ENCODE measurements around the gene FAM161A. TPM values are rescaled to one million over a fixed set of nuclear protein-coding genes. Genes with fewer than 3 reads are reported as not detected.

FAM161A gene
- total RNA-seq, 1 experiment from 2014 or later = 10.1 TPM

DNA sequence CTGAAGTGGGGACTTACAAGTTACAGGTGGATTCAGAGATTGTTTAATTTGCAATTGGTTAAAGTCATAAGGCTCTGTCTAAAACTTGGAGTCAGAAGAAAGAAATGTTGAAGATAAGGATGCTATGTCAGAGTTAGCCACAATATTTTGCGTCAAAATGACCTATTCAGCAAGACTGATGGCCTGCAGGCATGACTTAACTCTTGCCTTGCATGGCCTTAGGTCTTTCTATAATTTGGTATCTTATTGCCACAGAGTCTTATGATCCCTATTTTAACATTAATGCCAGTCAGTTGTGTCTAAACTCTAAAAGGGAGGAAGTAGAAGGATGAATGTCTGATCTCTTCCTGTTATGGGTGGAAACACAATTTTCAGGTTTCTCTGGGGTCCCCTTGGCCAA lies 46.4 kb upstream of the FAM161A start (continued):
- TF ChIP-seq, protein P1, sequence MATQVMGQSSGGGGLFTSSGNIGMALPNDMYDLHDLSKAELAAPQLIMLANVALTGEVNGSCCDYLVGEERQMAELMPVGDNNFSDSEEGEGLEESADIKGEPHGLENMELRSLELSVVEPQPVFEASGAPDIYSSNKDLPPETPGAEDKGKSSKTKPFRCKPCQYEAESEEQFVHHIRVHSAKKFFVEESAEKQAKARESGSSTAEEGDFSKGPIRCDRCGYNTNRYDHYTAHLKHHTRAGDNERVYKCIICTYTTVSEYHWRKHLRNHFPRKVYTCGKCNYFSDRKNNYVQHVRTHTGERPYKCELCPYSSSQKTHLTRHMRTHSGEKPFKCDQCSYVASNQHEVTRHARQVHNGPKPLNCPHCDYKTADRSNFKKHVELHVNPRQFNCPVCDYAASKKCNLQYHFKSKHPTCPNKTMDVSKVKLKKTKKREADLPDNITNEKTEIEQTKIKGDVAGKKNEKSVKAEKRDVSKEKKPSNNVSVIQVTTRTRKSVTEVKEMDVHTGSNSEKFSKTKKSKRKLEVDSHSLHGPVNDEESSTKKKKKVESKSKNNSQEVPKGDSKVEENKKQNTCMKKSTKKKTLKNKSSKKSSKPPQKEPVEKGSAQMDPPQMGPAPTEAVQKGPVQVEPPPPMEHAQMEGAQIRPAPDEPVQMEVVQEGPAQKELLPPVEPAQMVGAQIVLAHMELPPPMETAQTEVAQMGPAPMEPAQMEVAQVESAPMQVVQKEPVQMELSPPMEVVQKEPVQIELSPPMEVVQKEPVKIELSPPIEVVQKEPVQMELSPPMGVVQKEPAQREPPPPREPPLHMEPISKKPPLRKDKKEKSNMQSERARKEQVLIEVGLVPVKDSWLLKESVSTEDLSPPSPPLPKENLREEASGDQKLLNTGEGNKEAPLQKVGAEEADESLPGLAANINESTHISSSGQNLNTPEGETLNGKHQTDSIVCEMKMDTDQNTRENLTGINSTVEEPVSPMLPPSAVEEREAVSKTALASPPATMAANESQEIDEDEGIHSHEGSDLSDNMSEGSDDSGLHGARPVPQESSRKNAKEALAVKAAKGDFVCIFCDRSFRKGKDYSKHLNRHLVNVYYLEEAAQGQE (IDR thresholded peaks at IDR 0.05; ENCODE audit: insufficient read depth in 1 of 2, low read depth in 2 of 2, low read length in 1 of 2) = no peak

DNA sequence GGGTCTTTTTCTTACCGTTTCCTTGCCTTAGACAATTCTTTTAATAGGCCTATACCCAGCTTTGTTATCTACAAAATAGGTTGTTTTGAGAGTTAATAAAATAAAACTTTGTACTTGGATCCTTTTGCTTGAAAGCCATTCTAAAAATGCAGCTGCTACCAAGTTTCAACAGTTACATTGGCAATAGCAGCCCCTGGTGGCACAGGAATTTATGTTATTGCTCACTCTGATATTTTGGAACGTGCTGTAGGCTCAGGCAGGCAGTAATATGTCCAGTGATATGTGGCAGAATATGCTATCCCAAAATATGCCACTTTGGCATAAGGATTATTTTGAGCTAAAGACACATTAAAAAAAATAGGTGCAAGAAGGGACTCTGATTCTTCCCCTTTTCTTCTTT lies 45.0 kb upstream of the FAM161A start:
- peak; percentile 66; the same call in 1 of the 2 replicates for ATAC-seq
- no peaks in the 10 kb centered on the region for H3K9me3 ChIP-seq (ENCODE audit: control insufficient read depth, insufficient read depth, low read depth, low read length)
- DNase-seq (ENCODE audit: low read depth, low spot score) = no peak
- no peaks in the 10 kb centered on the region for H3K4me1 ChIP-seq (ENCODE audit: control insufficient read depth, insufficient read depth, low read length)
- no peaks in the 10 kb centered on the region for H3K27me3 ChIP-seq (ENCODE audit: control insufficient read depth, insufficient read depth, low read length)
- H3K4me3 ChIP-seq (ENCODE audit: low read depth in 2 of 2, low read length in 2 of 2) = no peak overlapping the region
- H3K36me3 ChIP-seq (ENCODE audit: control insufficient read depth, insufficient read depth, low read length) = no peaks in the 10 kb centered on the region
- ChIA-PET POLR2A (no interaction called here), CTCF (no interaction called here)
- in situ Hi-C loops (cut with HindIII; ENCODE audit: low pct_unique_long_range_greater_than_20kb, low sequenced_read_pairs) = no loop called here
- H3K27ac ChIP-seq (ENCODE audit: low read length) = no peak overlapping the region
- no TSS peak for BruUV-seq (replicated peaks)
- TF ChIP-seq TCF7L2 (IDR thresholded peaks at IDR 0.05; ENCODE audit: low read depth, low read length) (no peak), POLR2AphosphoS5 (IDR thresholded peaks at IDR 0.05; ENCODE audit: low read depth, low read length) (no peak), SIN3A (IDR thresholded peaks at IDR 0.05; ENCODE audit: borderline replicate concordance, insufficient read depth, low read depth, low read length) (no peak)
- TF ChIP-seq, protein P1 (IDR thresholded peaks at IDR 0.05; ENCODE audit: insufficient read depth in 1 of 2, low read depth in 2 of 2, low read length in 1 of 2) = no peak
- TF ChIP-seq, protein P2, sequence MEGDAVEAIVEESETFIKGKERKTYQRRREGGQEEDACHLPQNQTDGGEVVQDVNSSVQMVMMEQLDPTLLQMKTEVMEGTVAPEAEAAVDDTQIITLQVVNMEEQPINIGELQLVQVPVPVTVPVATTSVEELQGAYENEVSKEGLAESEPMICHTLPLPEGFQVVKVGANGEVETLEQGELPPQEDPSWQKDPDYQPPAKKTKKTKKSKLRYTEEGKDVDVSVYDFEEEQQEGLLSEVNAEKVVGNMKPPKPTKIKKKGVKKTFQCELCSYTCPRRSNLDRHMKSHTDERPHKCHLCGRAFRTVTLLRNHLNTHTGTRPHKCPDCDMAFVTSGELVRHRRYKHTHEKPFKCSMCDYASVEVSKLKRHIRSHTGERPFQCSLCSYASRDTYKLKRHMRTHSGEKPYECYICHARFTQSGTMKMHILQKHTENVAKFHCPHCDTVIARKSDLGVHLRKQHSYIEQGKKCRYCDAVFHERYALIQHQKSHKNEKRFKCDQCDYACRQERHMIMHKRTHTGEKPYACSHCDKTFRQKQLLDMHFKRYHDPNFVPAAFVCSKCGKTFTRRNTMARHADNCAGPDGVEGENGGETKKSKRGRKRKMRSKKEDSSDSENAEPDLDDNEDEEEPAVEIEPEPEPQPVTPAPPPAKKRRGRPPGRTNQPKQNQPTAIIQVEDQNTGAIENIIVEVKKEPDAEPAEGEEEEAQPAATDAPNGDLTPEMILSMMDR (IDR thresholded peaks at IDR 0.05) = no peak; the same call in 1 of the 2 replicates
- intact Hi-C loops (cut with micrococcal nuclease; ENCODE audit: unreplicated experiment) = no loop called here
